CD4-positive, alpha-beta T cell treated with Interleukin-15 for 4 hours (primary cell): ENCODE data around the gene CCDC117.

Experiments
- DNase-seq: peaks from one replicate; pipeline ENCODE4 v3.0.0-alpha.2; 2020; ENCODE audit warnings: low spot score

CCDC117 gene

GRCh38 chr22:28769394-28770085, 3.0 kb upstream of the CCDC117 start:
- no peak for DNase-seq

DNA sequence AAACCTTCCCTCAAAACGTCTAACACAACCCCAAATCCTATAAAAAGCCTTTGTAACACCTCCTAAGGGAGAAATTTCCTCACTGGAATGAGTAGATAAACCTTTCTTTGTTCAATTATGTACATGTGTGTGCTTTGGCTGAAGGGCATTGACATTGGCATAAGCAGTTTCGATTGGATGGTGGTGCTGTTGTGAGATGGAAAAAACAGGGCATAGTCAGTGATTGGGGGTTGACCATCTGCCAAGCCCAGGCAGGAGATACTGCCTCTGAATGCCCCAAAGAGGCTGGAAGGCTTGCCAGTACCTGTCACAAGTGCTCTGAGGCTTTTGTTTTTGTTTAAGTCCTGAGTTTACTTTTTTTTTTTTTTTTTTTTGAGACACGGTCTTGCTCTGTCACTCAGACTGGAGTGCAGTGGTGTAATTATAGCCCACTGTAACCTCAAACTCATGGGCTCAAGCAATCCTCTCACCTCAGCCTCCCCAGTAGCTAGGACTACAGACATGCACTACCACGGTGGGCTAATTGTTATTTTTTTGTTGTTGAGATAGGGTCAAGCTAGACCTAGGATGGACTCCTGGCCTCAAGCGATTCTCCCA, 1.2 kb upstream of the CCDC117 start:
- no peak for DNase-seq

- peak; percentile 21 for DNase-seq
These were observed 969 bp downstream of the CCDC117 start for GRCh38 chr22:28773461-28773867.

- DNase-seq: no peak
These were observed 1.9 kb downstream of the CCDC117 start for GRCh38 chr22:28774378-28774777.

DNA sequence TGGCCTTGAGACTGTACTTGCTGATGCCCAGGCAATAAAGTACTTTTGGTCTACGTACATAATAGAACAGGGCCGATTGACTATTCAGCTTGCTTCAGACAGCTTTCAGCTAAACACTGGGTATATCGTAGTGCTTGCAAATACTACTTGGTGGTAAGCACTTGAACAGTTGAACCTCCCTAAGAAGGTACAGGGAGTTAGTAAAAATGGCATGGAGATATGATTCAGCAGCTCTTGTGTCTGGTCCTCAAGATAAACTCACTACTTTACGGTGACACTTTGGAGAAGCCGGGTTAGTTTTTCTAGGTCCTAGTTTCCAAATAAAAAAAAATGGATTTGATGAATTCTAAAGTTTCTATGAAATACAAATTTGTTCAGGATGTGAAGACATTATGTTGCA, 7.3 kb downstream of the CCDC117 start:
- DNase-seq: no peak

GRCh38 chr22:28780296-28780695, 7.8 kb downstream of the CCDC117 start:
- DNase-seq: no peak

- no peak for DNase-seq
These were observed 11.5 kb downstream of the CCDC117 start for GRCh38 chr22:28783786-28784671.

GRCh38 chr22:28788601-28789000, 16.1 kb downstream of the CCDC117 start:
- no peak for DNase-seq

- no peak for DNase-seq
These were observed 18.6 kb downstream of the CCDC117 start for GRCh38 chr22:28791124-28791523.

DNA sequence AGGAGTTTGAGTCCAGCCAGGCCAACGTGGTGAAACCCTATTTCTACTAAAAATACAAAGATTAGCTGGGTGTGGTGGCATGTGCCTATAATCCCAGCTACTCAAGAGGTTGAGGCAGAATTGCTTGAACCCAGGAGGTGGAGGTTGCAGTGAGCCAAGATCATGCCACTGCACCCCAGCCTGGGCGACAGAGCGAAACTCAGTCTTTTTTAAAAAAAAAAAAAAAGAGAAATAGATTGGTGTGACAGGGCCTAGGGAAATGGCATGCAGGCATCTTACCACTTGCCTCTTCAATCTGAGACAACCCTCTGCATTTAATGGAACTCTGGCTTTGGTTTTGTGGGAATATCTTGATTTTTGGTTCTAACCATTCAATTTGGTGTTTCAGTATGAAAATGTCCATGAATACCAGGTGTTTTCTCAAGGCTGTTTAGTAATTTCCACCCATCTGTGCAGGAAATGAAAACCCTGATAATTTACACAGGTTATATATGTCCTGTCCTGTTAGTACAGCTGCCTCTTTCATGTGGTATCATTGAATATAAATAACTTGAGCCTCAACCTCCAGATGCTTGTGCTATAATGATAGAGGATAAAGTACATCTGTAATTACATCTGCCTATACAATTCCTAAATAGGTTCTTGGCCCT, 19.5 kb downstream of the CCDC117 start:
- DNase-seq: no peak

- no peak for DNase-seq
These were observed 20.2 kb downstream of the CCDC117 start for GRCh38 chr22:28792491-28793383.

DNA sequence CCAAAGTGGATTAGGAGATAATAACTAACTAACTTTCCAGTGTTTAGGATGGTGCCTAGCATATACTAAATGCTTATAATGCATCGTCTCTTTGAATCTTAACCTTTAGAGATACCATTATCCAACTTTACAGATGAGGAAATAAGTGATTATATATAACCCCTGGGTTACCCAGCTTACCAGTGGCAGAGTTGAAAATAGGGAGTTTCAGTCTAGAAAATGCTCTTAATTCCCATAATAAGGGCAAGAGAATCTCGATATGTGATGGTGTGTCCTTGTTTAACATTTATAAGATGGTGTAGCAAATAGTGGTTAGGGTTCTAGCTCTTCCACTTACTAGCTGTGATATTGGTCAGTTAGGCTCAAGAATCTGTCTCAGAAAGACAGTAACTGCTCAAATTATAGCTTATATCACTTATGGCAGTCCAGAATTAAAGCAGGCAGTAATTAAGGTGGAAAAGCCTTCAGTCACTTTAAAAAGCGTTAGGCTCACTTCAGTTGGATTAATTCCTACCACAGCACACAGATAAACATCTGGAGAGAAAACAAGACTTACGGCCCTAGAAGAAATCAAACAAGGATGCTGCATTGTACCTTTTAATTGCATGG, 21.6 kb downstream of the CCDC117 start:
- DNase-seq: no peak

- DNase-seq: no peak
These were observed 22.7 kb downstream of the CCDC117 start for GRCh38 chr22:28795071-28795693.

DNA sequence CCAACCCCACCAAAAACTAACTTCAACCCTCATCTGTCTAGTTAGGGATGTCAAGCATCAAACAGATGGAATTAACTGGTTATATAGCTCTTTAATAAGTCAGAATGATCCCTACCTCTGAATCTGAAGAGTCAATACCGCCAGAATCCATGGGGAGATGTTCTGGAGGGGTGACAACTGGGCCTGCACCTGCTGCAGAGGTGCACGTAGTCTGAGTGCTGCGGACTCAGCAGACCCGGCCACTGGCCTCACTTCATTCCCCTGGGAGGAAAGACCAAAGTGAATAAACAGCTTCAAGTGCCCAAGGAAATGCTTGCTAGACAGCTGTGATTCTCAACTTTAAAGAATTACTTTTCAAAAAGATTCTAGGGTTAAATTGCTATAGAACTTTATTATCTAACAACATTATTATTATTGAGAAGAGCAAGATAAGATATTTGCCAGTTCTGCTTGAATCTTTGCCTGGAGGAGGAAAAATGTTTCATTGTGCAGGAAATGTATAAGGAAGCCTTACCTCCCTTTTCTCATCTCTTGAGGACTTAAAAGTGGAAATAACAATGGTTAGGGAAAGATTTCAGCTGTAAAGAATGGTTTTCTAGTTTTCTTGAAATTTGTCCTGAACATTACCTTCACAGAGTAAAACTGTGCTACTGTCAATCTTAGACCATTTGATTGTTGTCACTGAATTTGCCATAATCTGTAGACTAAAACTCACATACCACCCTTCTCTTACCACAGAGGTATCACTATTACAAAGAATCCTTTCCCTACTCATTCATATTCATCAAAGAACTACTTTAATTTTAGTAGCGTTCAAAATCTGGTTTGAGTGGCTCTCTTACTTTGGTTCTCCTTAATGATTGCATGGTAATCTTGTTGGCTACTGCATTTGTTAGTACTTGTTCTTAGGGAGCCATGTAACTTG, 23.7 kb downstream of the CCDC117 start:
- DNase-seq: no peak

GRCh38 chr22:28798810-28799605, 26.5 kb downstream of the CCDC117 start:
- peak; percentile 55 for DNase-seq

- DNase-seq: peak; percentile 27
These were observed 27.3 kb downstream of the CCDC117 start for GRCh38 chr22:28799606-28800307.

DNA sequence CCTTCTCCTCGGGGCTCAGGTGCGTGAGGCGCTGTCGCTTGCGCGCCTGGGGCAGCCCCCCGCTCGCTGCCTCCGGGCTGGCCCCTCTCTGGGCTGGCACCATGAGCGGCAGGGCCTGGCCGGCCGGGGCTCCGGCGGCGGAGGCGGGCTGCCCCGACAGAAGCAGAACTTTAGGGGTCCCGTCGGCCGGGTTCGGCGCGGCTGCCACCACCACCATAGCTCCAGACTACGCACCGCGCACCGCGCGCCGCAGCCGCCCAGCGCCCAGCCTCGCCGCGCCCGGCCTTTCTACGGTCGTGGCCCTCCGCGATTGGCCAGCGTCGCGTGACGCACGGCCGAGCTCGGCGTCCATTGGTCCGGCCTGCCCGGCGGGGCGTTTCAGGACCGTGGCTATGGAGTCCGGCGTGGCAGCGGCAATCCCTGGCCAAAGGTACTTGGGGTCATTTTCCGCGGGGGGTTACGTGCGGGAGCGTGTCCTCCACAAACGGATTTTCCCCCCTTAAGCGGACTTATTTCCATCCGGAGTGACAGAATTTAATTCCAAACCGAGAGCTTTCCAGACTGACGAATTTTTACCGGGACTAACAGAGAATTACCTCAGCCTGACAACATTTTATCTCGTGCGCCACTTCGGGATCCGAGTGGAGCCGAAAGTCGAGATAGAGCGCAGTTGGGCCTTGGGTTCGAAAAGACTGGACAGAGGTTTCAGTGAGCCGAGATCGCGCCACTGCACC, 28.0 kb downstream of the CCDC117 start, which contains the start of gene XBP1:
XBP1 (minus strand) TSS at position 262 of the 734 bp plus-strand sequence.
- DNase-seq: peak; percentile 90
